ENCODE results near the gene CNN2.
A peak's percentile ranks its signal among the peaks of the same experiment; 100 is the strongest.

CNN2 gene

DNA sequence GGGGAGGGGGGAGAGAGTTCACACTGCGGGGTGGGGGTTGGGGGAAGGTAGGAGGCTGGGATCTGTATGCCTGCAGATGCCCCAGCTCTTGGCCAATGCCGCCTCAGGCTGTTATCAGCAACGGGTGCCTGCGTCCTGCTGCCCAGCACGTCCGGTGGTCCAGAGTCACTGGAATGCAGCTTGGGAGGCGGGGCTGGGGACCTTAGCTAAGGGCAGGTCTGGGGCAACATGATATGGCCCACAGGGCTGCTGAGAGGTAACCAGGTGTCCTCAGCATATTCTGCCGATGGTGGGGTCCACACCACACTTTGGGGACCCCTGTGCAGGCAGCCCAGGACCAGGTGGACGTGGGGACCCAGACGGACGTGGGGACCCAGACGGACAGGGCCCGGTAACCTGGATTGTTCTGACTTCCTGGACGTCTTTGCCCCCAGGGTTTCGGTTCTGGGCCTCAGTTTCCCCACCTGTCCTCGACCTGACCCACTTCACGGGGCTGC, 39.9 kb downstream of the CNN2 start:
- no peaks in the 10 kb centered on the region for H3K27me3 Mint-ChIP-seq
- H3K36me3 Mint-ChIP-seq (ENCODE audit: low read depth), result peaks cover 11% of the 10 kb centered on the region
- no peak overlapping the region for H3K27ac Mint-ChIP-seq
- DNase-seq (no peak), ATAC-seq (no peak)
- H3K9me3 Mint-ChIP-seq, result no peaks in the 10 kb centered on the region
- H3K4me3 Mint-ChIP-seq, result no peak overlapping the region
- H3K4me1 Mint-ChIP-seq, result peaks cover 36% of the 10 kb centered on the region

DNA sequence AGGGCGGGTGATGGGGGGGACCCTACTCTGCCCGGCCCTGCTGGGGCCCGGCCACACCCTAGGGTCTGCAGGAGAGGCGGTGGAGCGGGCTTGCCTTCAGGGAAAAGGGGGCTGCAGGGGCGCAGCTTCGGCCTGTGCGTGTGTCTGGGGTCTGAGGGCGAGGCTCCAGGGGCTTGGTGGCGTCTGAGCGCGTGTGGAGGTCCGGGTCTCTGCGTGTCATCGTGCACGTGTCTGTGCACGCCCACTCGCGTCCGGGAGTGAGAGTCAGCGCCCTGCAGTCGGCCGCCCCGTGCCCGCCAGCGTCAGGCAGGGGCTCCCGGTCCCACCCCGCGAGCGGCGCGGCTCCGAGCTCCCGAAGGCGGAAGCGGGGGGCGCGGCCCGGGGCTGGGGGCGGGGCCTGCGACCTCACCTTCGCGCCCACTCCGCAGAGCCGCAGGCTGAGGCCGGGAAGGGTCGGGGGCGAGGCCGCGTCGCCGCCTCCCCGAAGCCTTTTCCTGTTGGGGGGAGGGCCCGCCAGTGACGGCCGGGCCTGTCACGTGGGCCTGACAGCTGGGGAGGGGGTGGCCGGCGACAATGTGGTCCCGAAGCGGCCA, 40.4 kb downstream of the CNN2 start, which contains the start of gene ARHGAP45:
TSS of gene ARHGAP45 (plus strand) at position 420 of the 593 bp plus-strand sequence. CDS start 239 bp downstream, outside the sequence.
- Mint-ChIP-seq H3K27ac (peak within 1 kb of the TSS; percentile 73), H3K36me3 (ENCODE audit: low read depth) (peaks cover 14% of the 10 kb centered on the region), H3K4me3 (peak within 1 kb of the TSS; percentile 84), H3K9me3 (no peaks in the 10 kb centered on the region), H3K4me1 (peaks cover 39% of the 10 kb centered on the region), H3K27me3 (no peaks in the 10 kb centered on the region)
- ATAC-seq (peak; percentile 60), DNase-seq (peak; percentile 88)

DNA sequence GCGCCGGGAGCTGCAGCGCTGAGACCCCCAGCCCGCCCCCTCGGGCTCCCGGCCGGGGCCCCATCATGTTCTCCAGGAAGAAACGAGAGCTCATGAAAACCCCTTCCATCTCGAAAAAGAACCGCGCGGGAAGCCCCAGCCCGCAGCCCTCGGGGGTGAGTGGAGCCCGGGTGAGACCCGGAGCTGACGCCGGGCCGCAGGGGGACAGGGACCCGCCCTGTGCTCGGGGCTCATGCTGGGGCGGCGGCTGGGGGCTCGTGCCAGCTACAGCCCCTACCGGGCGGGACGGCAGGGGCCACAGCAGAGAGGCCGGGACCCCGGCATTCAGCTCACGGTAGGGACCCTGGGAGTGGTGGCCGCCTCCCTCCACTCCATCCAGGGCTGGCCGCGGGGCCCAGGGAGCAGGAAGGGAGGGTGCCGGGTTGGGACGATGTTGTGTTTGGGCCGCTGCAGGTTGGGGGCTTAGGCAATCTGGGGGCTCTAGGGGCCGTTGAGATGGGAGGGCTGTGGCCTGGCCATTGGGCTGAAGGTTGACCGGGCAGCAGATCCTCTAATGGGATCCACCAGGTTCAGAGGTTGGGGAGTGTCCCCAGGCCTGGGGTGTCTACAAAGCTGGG, 41.0 kb downstream of the CNN2 start:
- H3K4me3 Mint-ChIP-seq, result peak overlapping the region; percentile 84
- no peaks in the 10 kb centered on the region for H3K27me3 Mint-ChIP-seq
- peaks cover 45% of the 10 kb centered on the region for H3K4me1 Mint-ChIP-seq
- H3K27ac Mint-ChIP-seq, result peak overlapping the region; percentile 73
- peaks cover 19% of the 10 kb centered on the region for H3K36me3 Mint-ChIP-seq (ENCODE audit: low read depth)
- DNase-seq, result no peak
- ATAC-seq, result peak; percentile 34
- no peaks in the 10 kb centered on the region for H3K9me3 Mint-ChIP-seq

- H3K27ac Mint-ChIP-seq, result peak overlapping the region; percentile 93
- H3K4me3 Mint-ChIP-seq, result peak overlapping the region; percentile 84
- DNase-seq, result peak; percentile 76
- no peaks in the 10 kb centered on the region for H3K9me3 Mint-ChIP-seq
- ATAC-seq, result peak; percentile 4
- no peaks in the 10 kb centered on the region for H3K27me3 Mint-ChIP-seq
- peaks cover 27% of the 10 kb centered on the region for H3K36me3 Mint-ChIP-seq (ENCODE audit: low read depth)
- H3K4me1 Mint-ChIP-seq, result peaks cover 53% of the 10 kb centered on the region
Measured at GRCh38 chr19:1068009-1069001, 41.9 kb downstream of the CNN2 start.

DNA sequence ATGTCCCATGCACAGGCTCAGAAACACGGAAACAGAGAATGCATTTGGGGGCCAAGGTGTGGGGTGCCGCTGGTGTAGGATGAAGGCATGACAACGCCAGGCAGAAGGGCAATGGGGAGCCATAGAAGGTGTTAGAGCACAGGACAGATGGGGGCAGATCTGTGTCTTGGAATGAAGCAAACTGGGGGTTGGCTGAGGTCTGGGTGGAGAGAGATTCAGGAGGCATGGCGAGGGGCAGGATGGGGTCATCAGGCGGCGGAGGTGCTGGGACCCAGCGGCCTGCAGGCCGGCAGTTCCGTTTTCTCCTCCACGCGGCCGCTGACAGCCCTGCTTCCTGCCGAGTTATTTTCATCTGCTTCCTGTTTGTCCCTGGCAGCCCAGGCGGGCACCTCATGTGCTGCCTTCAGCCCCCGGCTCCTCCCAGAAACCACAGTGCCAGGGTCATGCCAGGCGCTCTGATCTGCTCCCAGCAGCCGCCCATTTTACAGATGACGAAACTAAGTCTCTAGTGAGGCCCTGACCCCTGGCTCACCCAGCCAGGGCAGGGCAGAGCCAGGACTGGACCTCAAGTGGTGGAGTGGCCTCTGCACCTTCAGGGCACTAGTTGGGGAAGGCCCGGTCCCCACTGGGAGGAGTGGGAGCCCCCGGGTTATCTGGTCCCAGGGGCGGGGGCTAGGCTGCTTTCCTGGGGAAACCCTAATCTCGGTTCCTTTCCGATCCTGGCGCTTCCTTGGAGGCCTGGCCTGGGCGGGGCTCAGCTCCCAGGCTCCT, 42.8 kb downstream of the CNN2 start:
- Mint-ChIP-seq H3K4me3 (peak overlapping the region; percentile 84), H3K9me3 (no peaks in the 10 kb centered on the region), H3K27ac (peak overlapping the region; percentile 93), H3K36me3 (ENCODE audit: low read depth) (peaks cover 28% of the 10 kb centered on the region), H3K4me1 (peaks cover 61% of the 10 kb centered on the region), H3K27me3 (no peaks in the 10 kb centered on the region)
- ATAC-seq (peak; percentile 31), DNase-seq (peak; percentile 68)

- H3K27me3 Mint-ChIP-seq, result no peaks in the 10 kb centered on the region
- no peak overlapping the region for H3K4me3 Mint-ChIP-seq
- H3K36me3 Mint-ChIP-seq (ENCODE audit: low read depth), result peaks cover 30% of the 10 kb centered on the region
- no peaks in the 10 kb centered on the region for H3K9me3 Mint-ChIP-seq
- H3K27ac Mint-ChIP-seq, result no peak overlapping the region
- DNase-seq (no peak), ATAC-seq (no peak)
- H3K4me1 Mint-ChIP-seq, result peaks cover 59% of the 10 kb centered on the region
Measured at GRCh38 chr19:1070576-1070930, 44.1 kb downstream of the CNN2 start.

DNA sequence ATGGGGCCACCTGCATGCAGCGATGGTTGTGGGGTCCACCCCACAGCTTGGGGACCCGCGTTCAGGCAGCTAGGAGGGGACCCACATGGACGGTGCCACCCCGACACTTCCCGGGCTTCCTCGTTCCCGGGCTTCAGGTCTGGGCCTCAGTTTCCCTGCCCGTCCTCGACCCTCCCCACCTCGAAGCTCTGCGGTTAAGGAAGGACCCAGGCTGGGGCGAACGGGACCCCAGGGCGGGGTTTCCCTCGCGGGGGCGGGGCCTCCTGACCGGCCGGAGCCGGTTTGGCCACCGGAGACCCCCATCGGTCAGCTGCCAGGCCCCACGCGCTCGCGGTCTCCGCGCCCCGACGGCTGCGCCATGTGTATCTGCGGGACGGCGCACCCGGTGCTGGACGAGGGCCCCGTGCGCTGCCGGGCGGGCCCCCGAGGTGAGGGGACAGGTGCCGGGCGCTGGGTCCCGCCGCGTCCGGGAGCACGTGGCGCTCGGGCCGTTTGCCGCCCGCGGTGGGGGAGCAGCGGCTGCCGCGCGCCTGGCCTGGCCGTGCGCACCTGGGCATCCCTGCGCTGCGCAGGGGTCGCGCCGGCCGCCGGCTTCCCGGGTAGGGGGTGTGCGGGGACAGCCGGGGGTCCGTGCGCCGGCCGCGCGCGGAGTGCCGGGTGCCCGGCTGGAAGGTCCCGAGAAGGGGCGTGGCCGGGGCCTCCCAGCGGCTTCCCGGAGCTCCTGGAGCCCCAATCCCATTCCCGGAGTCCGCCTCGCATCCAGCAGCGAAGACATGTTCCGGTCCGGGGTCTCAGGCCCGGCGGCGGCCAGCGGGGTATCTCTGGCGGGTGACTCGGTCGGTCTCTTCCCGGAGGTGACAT, 44.8 kb downstream of the CNN2 start:
- peaks cover 61% of the 10 kb centered on the region for H3K4me1 Mint-ChIP-seq
- ATAC-seq, result no peak
- H3K36me3 Mint-ChIP-seq (ENCODE audit: low read depth), result peaks cover 36% of the 10 kb centered on the region

GRCh38 chr19:1072371-1073015, 46.1 kb downstream of the CNN2 start:
- Mint-ChIP-seq H3K36me3 (ENCODE audit: low read depth) (peaks cover 42% of the 10 kb centered on the region), H3K27ac (peak overlapping the region; percentile 78), H3K27me3 (no peaks in the 10 kb centered on the region), H3K9me3 (no peaks in the 10 kb centered on the region), H3K4me1 (peaks cover 71% of the 10 kb centered on the region), H3K4me3 (no peak overlapping the region)
- no peak for DNase-seq
- ATAC-seq, result no peak

More for the DNA sequence above, 44.8 kb downstream of the CNN2 start:
- Mint-ChIP-seq H3K9me3 (no peaks in the 10 kb centered on the region), H3K4me3 (peak overlapping the region; percentile 71), H3K27ac (peak overlapping the region; percentile 78), H3K27me3 (no peaks in the 10 kb centered on the region)
- no peak for DNase-seq

- no peaks in the 10 kb centered on the region for H3K9me3 Mint-ChIP-seq
- H3K4me3 Mint-ChIP-seq, result peak overlapping the region; percentile 11
- peaks cover 48% of the 10 kb centered on the region for H3K36me3 Mint-ChIP-seq (ENCODE audit: low read depth)
- ATAC-seq, result no peak
- peaks cover 79% of the 10 kb centered on the region for H3K4me1 Mint-ChIP-seq
- H3K27me3 Mint-ChIP-seq, result no peaks in the 10 kb centered on the region
- no peak for DNase-seq
- H3K27ac Mint-ChIP-seq, result peak overlapping the region; percentile 27
Measured at GRCh38 chr19:1073063-1073955, 46.9 kb downstream of the CNN2 start.

GRCh38 chr19:1073956-1074517, 47.6 kb downstream of the CNN2 start:
- peak; percentile 22 for DNase-seq
- H3K27me3 Mint-ChIP-seq, result no peaks in the 10 kb centered on the region
- peaks cover 75% of the 10 kb centered on the region for H3K4me1 Mint-ChIP-seq
- peak overlapping the region; percentile 60 for H3K4me3 Mint-ChIP-seq
- peak overlapping the region; percentile 46 for H3K27ac Mint-ChIP-seq
- no peaks in the 10 kb centered on the region for H3K9me3 Mint-ChIP-seq
- H3K36me3 Mint-ChIP-seq (ENCODE audit: low read depth), result peaks cover 42% of the 10 kb centered on the region
- ATAC-seq, result no peak

DNA sequence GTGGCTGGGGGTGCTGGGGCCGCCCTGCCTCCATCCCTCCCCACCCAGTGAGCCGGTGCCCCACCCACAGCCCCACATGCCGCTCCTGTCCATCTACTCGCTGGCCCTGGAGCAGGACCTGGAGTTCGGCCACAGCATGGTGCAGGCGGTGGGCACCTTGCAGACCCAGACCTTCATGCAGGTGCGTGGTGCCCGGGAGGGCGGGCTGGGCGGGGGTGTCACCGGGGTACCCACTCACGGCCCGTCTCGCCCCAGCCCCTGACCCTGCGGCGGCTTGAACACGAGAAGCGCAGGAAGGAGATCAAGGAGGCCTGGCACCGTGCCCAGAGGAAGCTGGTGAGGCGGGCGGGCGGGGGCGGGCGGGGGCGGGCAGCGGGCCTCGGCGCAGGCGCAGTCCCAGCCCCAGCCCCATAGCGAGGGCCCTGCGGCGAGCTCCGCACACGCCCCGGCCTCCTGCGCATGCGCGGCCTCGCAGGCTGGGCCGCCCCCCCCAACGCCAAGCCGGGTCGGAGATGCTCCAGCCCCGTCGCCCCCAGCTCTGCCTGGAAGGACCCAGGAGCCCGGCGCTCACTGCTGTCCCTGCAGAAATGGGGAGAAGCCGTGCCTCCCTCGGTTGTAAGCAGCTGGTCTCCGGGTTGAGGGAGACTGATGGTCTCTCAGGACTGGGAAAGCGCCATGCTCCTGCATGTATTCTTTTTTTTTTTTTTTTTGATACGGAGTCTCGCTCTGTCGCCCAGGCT, 48.3 kb downstream of the CNN2 start:
- ATAC-seq, result peak; percentile 18
- DNase-seq, result peak; percentile 84
- H3K36me3 Mint-ChIP-seq (ENCODE audit: low read depth), result peaks cover 40% of the 10 kb centered on the region
- H3K27me3 Mint-ChIP-seq, result no peaks in the 10 kb centered on the region
- H3K4me3 Mint-ChIP-seq, result peak overlapping the region; percentile 45
- H3K27ac Mint-ChIP-seq, result peak overlapping the region; percentile 71
- peaks cover 71% of the 10 kb centered on the region for H3K4me1 Mint-ChIP-seq
- H3K9me3 Mint-ChIP-seq, result no peaks in the 10 kb centered on the region
